Urinary bladder (tissue), 4 donors: ENCODE results near the gene EPB41L2. TPM values are rescaled to one million over a fixed set of nuclear protein-coding genes. Genes with fewer than 3 reads are reported as not detected.

ENCODE experiments used
- DNase-seq: peaks from one replicate; pipeline ENCODE4 v3.0.0-alpha.2; 2015; ENCODE audit errors: extremely low spot score
- H3K27ac ChIP-seq: one replicate; pipeline ENCODE4 v1.5.1; 2013; ENCODE audit warnings: low read depth, mild to moderate bottlenecking, moderate library complexity
- H3K36me3 ChIP-seq: one replicate; pipeline ENCODE4 v1.6.1; 2013; ENCODE audit warnings: mild to moderate bottlenecking, moderate library complexity; ENCODE audit not compliant: insufficient read depth
- H3K4me1 ChIP-seq: one replicate; pipeline ENCODE4 v1.6.1; 2013; ENCODE audit warnings: mild to moderate bottlenecking, moderate library complexity; ENCODE audit not compliant: insufficient read depth
- H3K4me3 ChIP-seq: one replicate; pipeline ENCODE4 v1.5.1; 2013; ENCODE audit warnings: low read depth, low read length
- WGBS: extraction: QIAGEN DNeasy Blood & Tissue Kit; methylation state at CpG from one replicate; pipeline ENCODE4 v1.1.7; 2013; 5-methylcytosine and 5-hydroxymethylcytosine counted together
- polyA plus RNA-seq: library from polyadenylated mRNA; stranded (reverse); fragments of 200-250 nt; gene quantifications from one replicate; pipeline ENCODE4 v1.2.3, GENCODE V29; 2013
- total RNA-seq: library from RNA; depleted of rRNA; stranded (reverse); fragments of >200 nt; gene quantifications from one replicate; pipeline ENCODE4 v1.2.3, GENCODE V29; 2014
- donor health status: healthy with polysubstance abuse.
- donor health status: healthy.

EPB41L2 gene
- total and polyA plus RNA-seq, 2 donors: 47.3 to 386 TPM

GRCh38 chr6:130872250-130873095 lies 190.6 kb downstream of the EPB41L2 start:
- DNase-seq: no peak
- 69% methylated on average over 8 of the region's 8 CpGs for WGBS

GRCh38 chr6:130870179-130870880 lies 192.7 kb downstream of the EPB41L2 start:
- DNase-seq: no peak
- Histone ChIP-seq H3K36me3 (no peaks in the 10 kb centered on the region), H3K4me1 (no peaks in the 10 kb centered on the region), H3K27ac (no peak overlapping the region), H3K4me3 (no peak overlapping the region)
- WGBS: 91% methylated on average over 9 of the region's 9 CpGs

More at GRCh38 chr6:130872250-130873095, 190.6 kb downstream of the EPB41L2 start:
- H3K36me3 ChIP-seq: no peaks in the 10 kb centered on the region
- H3K27ac ChIP-seq: no peak overlapping the region
- no peak overlapping the region for H3K4me3 ChIP-seq
- no peaks in the 10 kb centered on the region for H3K4me1 ChIP-seq

DNA sequence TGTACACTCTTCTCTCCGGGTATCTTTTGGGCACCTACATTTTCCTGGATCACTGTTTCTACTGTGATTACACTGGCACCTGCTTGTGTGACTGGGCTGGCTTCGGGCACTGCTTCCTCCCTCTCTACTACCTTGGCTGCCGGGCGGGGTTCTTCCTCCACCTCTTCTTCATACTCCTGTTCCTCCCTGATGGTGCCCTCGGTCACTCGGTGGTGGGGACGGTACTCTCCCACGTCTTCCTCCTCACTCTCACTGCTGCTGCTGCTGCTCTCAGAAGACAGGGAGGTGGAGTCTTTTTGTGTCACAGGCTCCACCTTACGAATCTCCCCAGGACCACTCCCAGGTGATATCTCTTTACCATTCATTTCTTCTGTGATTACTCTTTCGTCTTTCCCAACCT lies 193.4 kb downstream of the EPB41L2 start:
- DNase-seq: no peak
- Histone ChIP-seq H3K36me3 (no peaks in the 10 kb centered on the region), H3K27ac (no peak overlapping the region), H3K4me1 (no peaks in the 10 kb centered on the region), H3K4me3 (no peak overlapping the region)
- 94% methylated on average over 10 of the region's 10 CpGs for WGBS

DNA sequence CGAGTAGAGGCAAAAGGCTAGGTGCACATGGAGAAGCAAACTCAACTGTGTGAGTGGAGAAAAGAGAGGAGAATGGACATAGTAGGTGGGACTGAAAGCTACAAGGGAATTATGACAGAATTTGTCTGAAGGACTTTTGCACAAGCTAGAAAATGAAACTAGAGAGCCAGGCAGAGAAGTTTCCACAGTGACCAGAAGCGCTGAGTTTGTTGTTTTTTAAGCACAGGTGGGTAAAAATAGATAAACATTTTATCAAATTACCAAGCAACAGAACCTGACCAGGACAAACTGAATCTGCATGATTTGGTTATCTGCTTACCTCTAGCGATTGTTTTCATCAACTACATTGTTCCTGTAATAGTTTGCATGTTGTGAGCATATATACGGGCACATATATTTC lies 197.3 kb downstream of the EPB41L2 start:
- WGBS: 95% methylated on average over 4 of the region's 4 CpGs
- no peak overlapping the region for H3K27ac ChIP-seq
- H3K4me3 ChIP-seq: no peak overlapping the region
- no peaks in the 10 kb centered on the region for H3K4me1 ChIP-seq
- H3K36me3 ChIP-seq: no peaks in the 10 kb centered on the region
- DNase-seq: no peak

GRCh38 chr6:130864344-130864743 lies 198.7 kb downstream of the EPB41L2 start:
- WGBS: 90% methylated on average over 11 of the region's 11 CpGs
- Histone ChIP-seq H3K4me1 (no peaks in the 10 kb centered on the region), H3K27ac (no peak overlapping the region), H3K4me3 (no peak overlapping the region), H3K36me3 (no peaks in the 10 kb centered on the region)
- DNase-seq: no peak

DNA sequence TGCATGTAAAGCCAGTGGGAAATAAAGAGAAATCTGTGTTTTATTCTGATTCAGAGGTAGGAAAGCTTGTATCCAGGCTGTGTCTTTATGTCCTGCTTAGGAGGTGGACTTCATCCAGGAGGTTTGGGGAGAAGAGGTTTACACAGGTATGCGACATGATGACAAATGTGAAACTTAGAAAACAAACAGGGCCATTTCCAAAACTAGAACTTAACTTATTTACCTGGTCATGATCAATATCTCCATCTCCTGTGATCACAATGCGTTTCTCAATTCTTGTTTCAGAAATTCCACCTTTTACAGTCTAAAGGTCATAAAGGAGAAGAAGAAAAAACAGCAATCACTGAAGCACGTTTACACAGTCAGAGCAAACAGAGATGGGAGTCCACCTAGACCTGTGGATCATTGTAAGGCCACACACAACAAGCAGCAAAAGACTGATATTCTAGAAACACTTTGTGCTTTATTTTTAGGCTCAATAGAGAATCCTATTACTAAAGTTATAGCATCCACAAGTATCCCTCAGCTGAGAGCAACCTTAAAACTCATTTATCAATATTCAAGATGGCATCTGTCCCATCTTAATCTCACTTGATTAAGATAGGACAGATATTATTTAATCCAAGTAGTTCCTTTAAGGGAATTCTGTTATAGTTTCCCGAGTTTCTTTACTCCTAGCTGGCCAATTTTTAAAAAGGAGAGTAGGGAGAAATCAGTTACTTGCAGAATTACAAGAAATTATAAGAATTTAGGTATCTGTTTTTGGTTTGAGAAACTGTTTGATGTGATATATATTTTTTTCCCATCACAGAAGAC lies 199.4 kb downstream of the EPB41L2 start:
- Histone ChIP-seq H3K4me1 (no peaks in the 10 kb centered on the region), H3K27ac (no peak overlapping the region), H3K4me3 (no peak overlapping the region), H3K36me3 (no peaks in the 10 kb centered on the region)
- 79% methylated on average over 4 of the region's 4 CpGs for WGBS
- DNase-seq: no peak

DNA sequence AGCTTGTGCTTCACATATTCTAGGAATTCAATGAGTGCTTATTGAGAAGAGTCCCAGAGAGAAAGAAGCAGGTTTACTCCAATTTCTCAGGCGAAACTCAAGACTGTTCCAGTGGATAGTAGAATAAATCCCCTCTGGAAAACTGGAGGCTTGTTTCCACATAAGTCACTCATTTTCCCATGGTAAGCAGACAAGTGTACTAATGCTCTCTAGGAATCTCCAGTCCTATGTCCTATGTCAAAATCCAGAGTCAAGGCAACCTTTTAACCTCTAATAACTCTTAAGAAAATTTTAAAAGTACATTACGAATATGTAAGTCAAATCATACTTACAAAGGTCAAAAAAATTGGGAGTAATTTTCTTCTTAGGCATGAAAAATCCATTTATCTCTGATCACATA lies 200.7 kb downstream of the EPB41L2 start:
- H3K36me3 ChIP-seq: no peaks in the 10 kb centered on the region
- DNase-seq: no peak
- no peak overlapping the region for H3K4me3 ChIP-seq
- no peaks in the 10 kb centered on the region for H3K4me1 ChIP-seq
- 95% methylated on average over 2 of the region's 2 CpGs for WGBS
- no peak overlapping the region for H3K27ac ChIP-seq

GRCh38 chr6:130859161-130859867 lies 203.7 kb downstream of the EPB41L2 start:
- DNase-seq: no peak
- WGBS: 86% methylated on average over 11 of the region's 11 CpGs
- no peak overlapping the region for H3K4me3 ChIP-seq
- H3K36me3 ChIP-seq: no peaks in the 10 kb centered on the region
- H3K4me1 ChIP-seq: no peaks in the 10 kb centered on the region
- no peak overlapping the region for H3K27ac ChIP-seq

DNA sequence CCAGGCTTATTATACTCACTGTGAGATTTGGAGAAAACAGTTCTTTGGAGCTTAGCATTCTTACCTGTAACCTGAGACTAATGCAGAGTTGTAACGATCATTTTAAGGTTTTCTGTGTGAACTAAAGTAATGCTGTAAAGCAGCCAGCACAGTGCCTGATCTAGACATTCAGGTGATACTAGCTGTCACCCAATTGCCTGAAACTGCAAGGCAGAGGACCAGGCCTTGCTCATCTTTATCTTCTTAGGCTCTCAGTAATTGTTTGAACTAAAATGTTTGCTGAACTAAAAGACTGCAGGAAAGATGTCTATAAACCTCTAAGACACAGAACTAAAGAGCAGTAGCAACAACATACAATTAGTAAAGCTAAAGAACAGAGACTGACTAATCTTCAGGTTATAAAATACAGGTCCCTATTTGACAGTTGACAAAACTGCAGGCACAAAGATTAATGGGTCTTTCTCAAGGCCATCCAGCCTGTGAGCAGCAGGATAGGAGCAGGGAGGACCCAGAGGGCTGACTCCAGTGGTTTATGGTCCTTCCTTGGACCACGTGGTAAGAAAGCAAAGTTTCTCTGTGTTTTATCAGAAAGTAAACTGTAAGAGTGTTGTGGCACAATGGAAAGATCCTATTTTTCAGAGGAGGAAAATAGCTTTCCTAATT lies 204.4 kb downstream of the EPB41L2 start:
- no peak overlapping the region for H3K27ac ChIP-seq
- no peaks in the 10 kb centered on the region for H3K4me1 ChIP-seq
- H3K36me3 ChIP-seq: no peaks in the 10 kb centered on the region
- WGBS: 55% methylated on average over 2 of the region's 2 CpGs
- H3K4me3 ChIP-seq: no peak overlapping the region
- DNase-seq: no peak

GRCh38 chr6:130858054-130858453 lies 205.0 kb downstream of the EPB41L2 start:
- WGBS: 86% methylated on average over 4 of the region's 4 CpGs
- DNase-seq: no peak
- no peaks in the 10 kb centered on the region for H3K36me3 ChIP-seq
- H3K4me1 ChIP-seq: no peaks in the 10 kb centered on the region
- H3K27ac ChIP-seq: no peak overlapping the region
- no peak overlapping the region for H3K4me3 ChIP-seq

GRCh38 chr6:130853555-130854183 lies 209.4 kb downstream of the EPB41L2 start:
- WGBS: 54% methylated on average over 5 of the region's 5 CpGs
- H3K27ac ChIP-seq: no peak overlapping the region

DNA sequence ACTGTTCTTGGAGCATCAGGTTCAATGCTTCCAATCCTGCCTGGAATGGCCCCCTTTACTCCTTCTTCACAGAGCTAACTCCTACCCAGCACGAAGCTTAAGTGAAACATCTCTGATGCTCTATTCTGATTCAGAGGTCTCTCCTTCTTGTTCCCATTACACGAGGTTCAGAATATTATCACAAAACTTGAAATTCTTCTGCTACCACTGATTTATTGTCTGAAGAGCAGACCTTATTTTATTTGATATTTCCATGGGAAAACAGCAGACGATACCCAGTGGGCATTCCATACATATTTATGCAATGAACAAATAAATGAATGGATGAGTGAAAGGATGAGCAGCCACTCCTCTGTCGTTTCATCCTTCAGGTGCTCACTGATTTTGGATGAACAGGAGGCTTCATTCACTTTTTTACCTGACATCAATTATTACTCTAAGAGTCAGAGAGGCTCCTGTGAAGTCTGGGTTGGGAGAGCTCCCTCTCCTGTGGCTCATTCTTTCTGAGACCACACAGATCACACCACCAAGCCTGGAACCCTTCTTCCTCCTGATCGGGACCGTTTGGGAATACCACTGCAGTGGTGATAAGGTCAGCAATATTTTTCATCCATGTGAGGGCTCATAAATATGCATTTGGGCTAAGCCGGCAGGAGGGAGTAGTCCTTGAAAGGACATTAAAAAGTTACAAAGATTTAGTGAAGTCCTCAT lies 210.0 kb downstream of the EPB41L2 start:
- DNase-seq: no peak
- no peaks in the 10 kb centered on the region for H3K4me1 ChIP-seq
- H3K36me3 ChIP-seq: no peaks in the 10 kb centered on the region
- H3K4me3 ChIP-seq: no peak overlapping the region
- 54% methylated on average over 7 of the region's 7 CpGs for WGBS
- H3K27ac ChIP-seq: no peak overlapping the region

More at GRCh38 chr6:130853555-130854183, 209.4 kb downstream of the EPB41L2 start:
- no peak overlapping the region for H3K4me3 ChIP-seq
- no peak for DNase-seq
- no peaks in the 10 kb centered on the region for H3K4me1 ChIP-seq
- no peaks in the 10 kb centered on the region for H3K36me3 ChIP-seq
